Measurements from ENCODE around the gene BIRC3.
"Not testable (repeated sequence)": the region's sequence is repeated elsewhere in the genome, so short reads cannot be mapped to it uniquely, and the experiment has no call there.

The BIRC3 gene

DNA sequence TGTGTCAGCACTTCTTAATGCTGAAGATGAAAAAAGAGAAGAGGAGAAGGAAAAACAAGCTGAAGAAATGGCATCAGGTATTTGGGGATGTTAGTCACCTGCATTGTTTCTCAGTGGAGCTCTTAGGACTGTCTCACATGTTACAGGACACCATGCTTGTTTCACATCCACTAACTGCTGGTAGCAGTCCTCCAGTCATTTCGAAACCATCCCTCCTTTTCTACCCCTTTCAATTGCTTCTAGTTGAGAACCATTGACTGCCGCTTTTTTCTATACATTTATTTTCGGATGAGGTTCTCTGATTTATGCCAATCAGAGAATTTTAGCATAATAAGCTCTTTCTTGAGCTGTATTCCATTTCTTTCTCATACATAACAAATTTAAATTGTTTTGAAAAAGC, 51.2 kb downstream of the BIRC3 start:
- DNase-seq (ENCODE audit: low read depth in 1 of 2, low spot score in 1 of 2) = no peak

DNA sequence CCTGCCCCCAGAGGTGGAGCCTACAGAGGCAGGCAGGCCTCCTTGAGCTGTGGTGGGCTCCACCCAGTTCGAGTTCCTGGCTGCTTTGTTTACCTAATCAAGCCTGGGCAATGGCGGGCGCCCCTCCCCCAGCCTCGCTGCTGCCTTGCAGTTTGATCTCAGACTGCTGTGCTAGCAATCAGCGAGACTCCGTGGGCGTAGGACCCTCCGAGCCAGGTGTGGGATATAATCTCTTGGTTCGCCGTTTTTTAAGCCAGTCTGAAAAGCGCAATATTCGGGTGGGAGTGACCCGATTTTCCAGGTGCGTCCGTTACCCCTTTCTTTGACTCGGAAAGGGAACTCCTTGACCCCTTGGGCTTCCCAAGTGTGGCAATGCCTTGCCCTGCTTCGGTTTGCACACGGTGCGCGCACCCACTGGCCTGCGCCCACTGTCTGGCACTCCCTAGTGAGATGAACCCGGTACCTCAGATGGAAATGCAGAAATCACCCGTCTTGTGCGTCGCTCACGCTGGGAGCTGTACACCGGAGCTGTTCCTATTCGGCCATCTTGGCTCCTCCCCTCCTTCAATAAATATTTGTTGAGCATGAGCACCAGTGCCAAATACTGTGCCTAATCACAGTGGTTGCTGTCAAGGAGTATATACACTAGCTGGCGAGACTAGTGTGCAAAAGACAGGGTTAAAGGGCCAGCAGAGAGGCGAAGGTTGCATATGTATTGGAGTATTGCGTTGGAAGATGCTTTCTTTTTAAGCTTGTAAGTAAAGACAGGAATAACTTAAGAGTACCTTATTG, 57.5 kb downstream of the BIRC3 start:
- DNase-seq (ENCODE audit: low read depth in 1 of 2, low spot score in 1 of 2) = not testable (repeated sequence)

DNA sequence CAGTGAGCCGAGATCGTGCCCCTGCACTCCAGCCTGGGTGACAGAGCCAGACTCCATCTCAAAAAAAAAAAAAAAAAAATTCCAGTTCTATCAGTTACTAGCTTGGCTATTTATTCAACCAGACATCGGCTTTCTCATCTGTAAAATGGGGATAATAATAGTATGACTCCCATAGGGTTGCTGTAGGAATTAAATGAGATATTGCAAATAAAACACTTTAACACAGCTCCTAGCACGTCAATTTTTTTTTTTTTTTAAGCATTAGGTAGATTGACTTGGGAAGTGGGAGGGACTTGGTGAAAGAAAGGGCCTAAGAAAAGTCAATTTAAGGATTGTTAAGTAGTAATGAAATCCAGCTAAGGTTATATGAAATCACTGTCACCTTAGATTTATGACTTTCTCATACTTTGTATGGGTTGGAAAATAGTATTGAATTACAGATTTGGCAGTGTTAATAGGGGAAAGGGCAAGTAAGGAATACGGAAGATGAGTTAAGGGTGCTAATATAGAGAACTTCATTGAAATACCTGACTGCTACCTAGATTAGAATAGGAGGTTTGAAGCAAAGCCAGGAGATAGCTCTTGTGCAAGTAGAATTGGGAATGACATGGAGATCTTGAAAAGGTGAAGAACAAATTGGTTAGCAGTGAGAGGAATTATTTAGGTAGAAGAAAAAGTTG, 58.6 kb downstream of the BIRC3 start:
- no peak for DNase-seq (ENCODE audit: low read depth in 1 of 2, low spot score in 1 of 2)

DNA sequence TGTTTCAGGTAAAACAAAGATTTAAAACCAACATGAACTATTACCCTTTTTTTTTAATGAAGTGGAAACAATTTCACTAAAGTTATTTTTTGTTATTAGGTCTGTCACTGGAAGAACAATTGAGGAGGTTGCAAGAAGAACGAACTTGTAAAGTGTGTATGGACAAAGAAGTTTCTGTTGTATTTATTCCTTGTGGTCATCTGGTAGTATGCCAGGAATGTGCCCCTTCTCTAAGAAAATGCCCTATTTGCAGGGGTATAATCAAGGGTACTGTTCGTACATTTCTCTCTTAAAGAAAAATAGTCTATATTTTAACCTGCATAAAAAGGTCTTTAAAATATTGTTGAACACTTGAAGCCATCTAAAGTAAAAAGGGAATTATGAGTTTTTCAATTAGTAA, 60.6 kb downstream of the BIRC3 start:
- DNase-seq (ENCODE audit: low read depth in 1 of 2, low spot score in 1 of 2) = no peak

DNA sequence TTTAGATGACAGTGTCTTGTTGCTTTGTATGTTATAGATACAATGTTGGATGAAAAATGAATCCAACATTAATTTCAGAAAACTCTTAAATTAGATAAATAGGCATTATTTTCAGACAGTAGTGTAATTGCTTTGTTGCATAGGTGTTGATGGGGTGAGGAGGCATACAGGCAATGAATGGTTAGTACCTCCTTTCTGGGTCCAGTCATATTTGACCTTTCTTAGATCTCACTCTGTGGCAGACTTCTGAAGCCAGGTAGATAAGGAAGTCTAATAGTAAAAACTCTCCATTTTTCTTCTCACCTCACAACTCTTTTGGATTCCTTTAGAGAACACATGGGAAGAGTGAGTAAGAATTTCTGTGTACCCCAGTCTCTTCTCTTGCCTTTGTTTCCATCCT, 61.5 kb downstream of the BIRC3 start:
- no peak for DNase-seq (ENCODE audit: low read depth in 1 of 2, low spot score in 1 of 2)

DNA sequence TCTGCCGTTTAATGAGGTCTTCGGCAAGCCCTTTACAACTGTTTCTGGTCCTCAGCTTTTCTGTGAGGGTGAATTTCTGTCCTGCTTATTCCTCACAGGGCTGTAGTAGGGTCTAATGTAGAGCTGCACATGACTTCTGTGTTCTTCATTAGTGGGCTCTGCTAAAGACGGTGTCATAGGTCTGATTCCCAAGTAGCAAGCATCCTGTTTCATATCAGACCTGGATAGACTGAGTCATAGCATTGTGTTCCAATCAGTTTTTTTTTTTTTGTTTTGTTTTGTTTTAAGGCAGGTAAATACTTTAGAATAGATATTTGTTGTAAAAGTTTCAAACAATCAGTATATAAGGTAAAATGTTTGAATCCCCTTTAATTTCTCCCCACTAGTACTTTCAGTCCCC, 65.1 kb downstream of the BIRC3 start:
- DNase-seq (ENCODE audit: low read depth in 1 of 2, low spot score in 1 of 2) = no peak

DNA sequence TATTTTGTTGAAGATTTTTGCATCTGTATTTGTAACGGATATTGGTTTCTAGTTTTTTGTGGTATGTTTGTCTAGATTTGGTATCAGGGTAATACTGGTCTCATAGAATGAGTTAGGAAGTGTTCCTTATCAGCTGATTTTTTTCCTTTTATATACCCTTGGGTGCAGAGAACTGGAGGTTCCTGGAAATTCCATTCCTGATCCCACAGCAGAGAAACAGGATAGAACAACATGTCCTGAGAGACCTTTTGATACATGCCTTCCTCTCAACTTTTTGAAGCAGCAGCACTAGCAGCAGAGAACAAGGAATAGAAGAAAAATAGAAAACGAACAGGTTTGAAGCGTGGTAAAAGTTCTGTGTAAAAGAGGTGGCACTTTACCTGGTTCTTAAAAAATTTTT, 66.6 kb downstream of the BIRC3 start:
- no peak for DNase-seq (ENCODE audit: low read depth in 1 of 2, low spot score in 1 of 2)

DNA sequence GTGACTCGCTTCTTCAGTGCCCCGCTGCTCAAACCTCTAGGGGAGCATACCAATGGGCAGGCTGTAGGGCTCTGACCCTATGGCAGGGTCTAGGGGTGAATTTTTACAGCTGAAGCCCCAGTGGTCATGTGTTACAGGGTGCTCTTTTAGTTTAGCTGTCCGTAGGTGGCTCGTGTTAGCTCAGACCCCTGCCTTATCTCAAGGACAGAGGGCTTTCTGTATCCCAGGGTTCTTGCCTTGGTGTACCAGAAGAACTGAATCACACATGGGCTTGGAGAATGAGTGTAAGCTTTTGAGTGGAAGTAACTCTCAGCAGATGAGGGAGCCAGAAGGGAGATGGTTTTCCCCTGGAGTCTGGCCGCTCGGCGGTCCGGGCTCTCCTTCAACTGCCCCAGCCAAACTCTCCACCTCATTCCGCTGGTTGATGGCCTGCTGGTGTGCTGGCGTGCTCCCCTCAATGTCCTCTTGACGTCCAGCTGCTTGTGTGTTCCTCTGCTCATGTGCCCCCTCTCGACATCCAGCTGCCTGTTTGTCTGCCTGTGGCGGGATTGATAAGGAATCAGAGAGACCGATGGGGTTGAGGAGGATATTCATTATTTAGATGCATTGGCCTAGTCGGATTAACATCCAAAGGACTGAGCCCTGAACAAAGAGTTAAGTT, 67.3 kb downstream of the BIRC3 start:
- DNase-seq (ENCODE audit: low read depth in 1 of 2, low spot score in 1 of 2) = no peak

DNA sequence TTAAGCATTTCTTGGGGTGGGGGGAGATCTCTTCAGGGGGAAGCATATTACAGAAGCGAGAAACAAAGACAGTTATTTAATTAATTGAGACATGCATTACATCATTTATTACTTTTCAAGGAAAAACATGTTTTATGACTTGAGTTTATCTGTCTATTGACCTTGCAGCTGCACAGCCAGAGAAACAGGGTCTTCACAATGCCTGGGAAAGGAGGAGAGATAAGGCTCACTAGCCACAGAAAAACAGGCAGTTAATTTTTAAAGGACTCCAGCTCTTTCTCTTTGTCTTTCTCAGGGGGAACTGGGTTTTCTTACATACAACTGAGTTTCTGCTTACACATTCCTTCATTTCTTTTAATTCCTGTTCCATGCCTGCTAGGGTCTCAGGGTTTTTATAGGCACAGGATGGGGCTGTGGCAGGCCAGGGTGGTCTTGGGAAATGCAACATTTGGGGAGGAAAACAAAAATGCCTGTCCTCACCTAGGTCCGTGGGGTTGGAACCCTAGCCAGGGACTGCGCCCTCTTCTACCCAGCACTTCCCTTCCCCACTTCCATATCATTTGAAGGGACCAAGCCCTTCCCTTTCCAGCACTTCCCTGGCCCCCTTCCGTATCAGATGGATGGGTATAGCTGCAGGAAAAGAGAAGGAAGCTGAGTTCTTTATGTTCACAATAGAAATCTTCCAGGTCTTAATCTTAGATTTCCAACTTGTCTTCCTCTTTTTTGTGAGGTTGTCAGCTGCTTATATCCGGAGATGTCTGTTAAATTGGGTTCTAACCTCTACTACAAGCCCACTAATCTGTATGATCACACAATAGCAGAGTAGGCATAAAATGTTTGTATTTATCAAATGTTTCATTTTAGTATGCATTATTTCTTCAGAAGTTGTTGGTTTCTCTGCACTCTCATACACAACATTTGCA, 68.1 kb downstream of the BIRC3 start:
- no peak for DNase-seq (ENCODE audit: low read depth in 1 of 2, low spot score in 1 of 2)

DNA sequence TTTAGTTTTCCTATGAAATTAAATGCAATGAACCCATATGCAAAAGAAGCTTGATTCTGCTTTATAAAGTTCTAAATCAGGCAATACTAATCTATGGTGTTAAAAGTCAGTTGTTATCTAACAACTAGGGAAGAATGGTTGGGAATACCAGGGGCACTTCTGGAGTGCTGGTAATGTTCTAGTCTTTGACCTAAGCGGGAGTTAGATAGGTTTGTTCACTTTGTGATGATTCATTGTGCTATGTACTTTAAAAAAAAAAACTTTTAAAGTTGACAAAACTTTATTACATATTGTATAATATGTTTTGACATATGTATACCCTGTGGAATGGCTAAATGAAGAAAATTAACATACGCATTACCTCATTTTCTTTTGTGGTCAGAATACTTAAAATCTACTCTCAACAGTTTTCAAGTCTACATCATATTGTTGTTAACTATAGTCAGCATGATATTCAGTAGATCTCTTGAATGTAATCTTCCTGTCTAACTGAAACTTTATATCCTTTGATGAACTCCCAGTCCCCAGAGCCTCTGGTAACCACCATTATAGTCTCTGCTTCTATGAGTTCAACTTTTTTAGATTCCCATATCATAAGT, 69.0 kb downstream of the BIRC3 start:
- DNase-seq (ENCODE audit: low read depth in 1 of 2, low spot score in 1 of 2) = no peak

DNA sequence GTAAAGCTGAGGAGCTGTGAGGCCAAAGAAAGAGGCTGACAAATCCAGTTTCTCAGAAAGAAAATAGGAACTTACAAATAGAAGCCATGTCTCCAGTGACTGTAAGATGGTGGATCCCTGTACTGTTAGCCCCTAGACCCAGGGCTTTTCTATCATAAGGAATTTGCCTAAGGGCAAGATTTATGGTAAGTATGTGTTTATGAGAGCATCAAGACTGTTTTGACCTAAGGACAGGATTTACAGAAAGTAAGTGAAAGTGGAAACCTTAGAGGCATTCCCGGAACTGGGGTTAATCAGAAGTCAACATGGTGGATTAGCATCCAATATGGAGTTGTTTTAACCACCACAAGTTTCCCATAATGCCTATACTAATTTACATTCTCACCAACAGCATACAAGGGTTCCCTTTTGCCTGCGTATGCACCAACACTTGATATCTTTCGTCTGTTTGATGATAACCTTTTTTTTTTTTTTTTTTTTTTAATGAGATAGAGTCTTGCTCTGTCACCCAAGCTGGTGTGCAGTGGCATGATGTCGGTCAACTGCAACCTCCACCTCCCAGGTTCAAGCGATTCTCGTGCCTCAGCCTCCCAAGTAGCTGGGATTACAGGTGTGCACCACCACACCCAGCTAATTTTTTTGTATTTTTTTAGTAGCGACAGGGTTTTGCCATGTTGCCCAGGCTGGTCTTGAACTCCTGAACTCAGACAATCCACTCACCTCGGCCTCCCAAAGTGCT, 69.9 kb downstream of the BIRC3 start:
- no peak for DNase-seq (ENCODE audit: low read depth in 1 of 2, low spot score in 1 of 2)

All from activated CD4-positive, alpha-beta T cell treated with anti-CD3 and anti-CD28 coated beads, Interleukin-2, amount 50 U/mL, for 24 hours (primary cell).